WI38 (cell line): ENCODE measurements around the gene TLE1.

ENCODE experiments used
- H3K4me3 ChIP-seq: 2 replicates; pipeline ENCODE4 v1.5.1; 2011; ENCODE audit warnings: low read depth, mild to moderate bottlenecking, control low read depth, low read length
- TF ChIP-seq, protein P1 (sequence below): IDR thresholded peaks from 2 replicates; pipeline ENCODE4 v1.5.1; 2012; ENCODE audit warnings: low read depth, mild to moderate bottlenecking, control low read depth, low read length

TLE1 gene

GRCh38 chr9:81619353-81620001 is 69.9 kb downstream of the TLE1 start:
- TF ChIP-seq, protein P1, sequence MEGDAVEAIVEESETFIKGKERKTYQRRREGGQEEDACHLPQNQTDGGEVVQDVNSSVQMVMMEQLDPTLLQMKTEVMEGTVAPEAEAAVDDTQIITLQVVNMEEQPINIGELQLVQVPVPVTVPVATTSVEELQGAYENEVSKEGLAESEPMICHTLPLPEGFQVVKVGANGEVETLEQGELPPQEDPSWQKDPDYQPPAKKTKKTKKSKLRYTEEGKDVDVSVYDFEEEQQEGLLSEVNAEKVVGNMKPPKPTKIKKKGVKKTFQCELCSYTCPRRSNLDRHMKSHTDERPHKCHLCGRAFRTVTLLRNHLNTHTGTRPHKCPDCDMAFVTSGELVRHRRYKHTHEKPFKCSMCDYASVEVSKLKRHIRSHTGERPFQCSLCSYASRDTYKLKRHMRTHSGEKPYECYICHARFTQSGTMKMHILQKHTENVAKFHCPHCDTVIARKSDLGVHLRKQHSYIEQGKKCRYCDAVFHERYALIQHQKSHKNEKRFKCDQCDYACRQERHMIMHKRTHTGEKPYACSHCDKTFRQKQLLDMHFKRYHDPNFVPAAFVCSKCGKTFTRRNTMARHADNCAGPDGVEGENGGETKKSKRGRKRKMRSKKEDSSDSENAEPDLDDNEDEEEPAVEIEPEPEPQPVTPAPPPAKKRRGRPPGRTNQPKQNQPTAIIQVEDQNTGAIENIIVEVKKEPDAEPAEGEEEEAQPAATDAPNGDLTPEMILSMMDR = no peak
- H3K4me3 ChIP-seq = no peak overlapping the region

DNA sequence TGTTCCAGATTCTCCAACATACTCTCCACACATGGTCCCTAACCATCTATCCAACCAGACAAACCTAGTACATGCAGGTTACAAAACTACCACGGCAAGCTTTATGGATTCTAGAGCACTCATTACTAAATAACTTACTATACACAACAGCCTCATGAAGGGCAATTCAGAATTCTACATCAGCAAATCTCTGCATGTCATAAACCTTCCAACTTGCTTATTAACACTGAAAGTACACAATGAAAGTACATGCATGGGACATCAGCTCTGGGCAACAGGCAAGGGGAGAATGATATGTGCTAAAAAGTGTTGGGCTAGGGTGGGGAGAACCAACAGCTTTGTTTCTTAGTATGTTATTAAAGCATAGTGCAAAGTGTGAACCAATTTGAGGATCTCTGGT is 70.4 kb downstream of the TLE1 start:
- TF ChIP-seq, protein P1 = no peak
- no peak overlapping the region for H3K4me3 ChIP-seq

- H3K4me3 ChIP-seq = no peak overlapping the region
- TF ChIP-seq, protein P1 = no peak
Observed at GRCh38 chr9:81616141-81616540, 73.2 kb downstream of the TLE1 start.

DNA sequence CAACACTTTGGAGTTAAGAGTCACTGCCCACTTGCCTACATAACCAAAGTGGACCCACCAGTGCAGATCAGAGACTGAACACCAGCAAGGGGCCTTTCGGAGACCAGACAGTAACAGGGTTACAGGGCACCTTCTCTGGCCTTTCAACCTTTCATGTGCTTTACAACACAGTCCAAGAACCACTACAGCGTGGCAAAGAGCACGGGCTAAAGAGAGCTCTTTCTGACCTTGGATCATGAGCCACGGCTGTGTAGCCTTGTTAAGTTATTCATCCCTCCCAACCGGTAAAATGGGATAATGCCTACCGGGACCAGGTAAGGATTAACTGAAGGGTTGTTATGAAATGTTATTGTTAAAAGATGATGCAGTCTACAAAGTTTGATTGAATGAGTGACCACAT is 75.0 kb downstream of the TLE1 start:
- TF ChIP-seq, protein P1 = no peak
- H3K4me3 ChIP-seq = no peak overlapping the region

DNA sequence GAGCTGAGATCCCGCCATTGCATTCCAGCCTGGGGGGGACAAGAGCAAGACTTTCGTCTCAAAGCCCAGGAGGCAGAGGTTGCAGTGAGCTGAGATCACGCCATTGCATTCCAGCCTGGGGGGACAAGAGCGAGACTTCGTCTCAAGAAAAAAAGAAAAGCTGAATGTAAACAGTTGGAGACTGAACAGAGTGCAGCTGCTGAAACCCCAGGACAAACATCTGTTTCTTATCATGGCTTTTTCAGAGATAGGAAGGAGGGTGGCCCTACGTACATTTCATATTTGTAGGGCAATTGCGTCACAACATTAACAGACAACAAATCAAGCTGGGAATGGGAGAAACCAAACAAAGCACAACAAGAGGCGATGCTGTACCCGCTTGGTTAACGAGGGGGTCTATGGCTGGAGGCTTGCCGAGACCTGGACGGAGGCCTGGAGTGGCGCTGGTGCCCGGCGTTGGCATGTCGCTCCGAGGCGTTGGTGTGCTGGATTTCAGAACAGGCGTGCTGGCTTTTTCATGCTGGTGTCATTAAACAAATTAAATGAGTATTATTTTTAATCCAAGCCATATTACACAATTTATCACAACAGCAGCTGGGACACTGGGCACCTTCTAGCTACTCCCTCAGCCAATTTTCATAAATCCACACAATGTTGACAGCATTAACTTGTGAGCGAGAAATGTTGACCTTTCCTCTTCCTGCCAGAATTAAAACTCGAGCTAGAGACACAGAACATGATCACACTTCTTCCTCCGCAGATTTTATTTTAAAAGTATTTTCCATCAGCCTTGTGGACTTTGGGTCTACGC is 76.1 kb downstream of the TLE1 start:
- TF ChIP-seq, protein P1 = no peak
- H3K4me3 ChIP-seq = 0 out of 2 replicates have a peak overlapping the region, but pooled peaks have one; percentile 17

DNA sequence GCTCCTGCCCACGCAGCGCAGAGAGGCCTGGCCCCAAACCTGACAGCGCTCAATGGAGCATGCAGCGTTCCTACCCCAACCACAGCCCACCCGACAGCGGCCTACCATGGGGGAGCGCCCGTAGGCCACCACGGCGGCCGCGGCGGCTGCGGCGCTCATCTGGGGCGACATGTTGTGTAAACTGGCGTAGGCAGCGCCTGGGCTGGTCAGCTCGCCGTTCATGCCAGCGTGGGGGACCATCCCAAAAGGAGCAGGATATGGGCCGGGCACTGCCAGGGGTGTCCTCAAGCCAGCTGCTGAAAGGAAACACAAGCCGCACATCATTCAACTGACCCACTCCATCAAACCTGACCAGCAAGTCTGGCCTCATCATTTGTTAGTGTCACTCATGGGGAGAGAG is 77.7 kb downstream of the TLE1 start:
- no peak overlapping the region for H3K4me3 ChIP-seq
- TF ChIP-seq, protein P1 = no peak

DNA sequence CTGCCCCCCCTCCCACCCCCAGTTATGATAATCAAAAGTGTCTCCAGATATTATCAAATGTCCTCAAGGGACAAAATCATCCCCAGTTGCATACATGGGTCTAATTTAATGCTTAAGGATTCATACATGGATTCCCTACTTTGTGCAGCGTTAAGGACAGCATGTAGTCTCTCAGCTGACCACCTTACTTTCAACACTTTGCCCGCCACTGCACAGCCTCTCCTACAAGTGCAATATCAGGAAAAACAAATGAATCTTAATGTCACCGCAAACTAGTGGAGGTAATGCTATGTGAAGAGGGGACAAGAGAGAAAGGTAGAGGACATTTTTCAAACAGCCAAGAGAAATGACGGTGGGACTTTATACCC is 78.6 kb downstream of the TLE1 start:
- TF ChIP-seq, protein P1 = no peak
- no peak overlapping the region for H3K4me3 ChIP-seq
